ENCODE results near the gene PIR. TPM values are rescaled to one million over a fixed set of nuclear protein-coding genes. Genes with fewer than 3 reads are reported as not detected.

PIR gene
- total RNA-seq, 1 donor from 2014 or later, result 13.0 TPM

DNA sequence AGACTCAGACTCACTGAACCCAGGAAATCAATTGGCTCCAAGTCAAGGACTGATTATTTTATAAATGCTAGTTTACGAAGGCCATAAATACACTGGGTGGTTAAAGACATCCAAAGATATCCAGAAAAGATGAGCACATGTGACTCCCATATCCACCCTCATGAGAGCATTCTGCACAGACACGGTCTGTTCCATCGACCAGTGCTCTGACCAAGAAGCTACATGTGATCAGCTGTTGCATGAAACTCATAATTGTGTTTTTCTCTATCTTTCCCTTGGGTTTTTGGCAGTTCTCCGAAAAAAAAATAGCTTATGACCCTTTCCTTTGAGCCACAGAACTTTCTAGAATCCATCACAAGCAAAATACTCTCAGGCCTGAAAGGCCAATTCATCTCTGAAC is 2.7 kb upstream of the PIR start:
- peaks cover 12% of the 10 kb centered on the region for H3K4me1 ChIP-seq
- no peaks in the 10 kb centered on the region for H3K27me3 ChIP-seq (ENCODE audit: low read depth)
- no peak overlapping the region for H3K27ac ChIP-seq (replicated peaks)
- intact Hi-C loops (cut with micrococcal nuclease), result loop anchor here (10.0 kb wide), 1 partner anchor 69 kb away; no protein-coding TSS in a partner anchor
- TF ChIP-seq, protein P1, sequence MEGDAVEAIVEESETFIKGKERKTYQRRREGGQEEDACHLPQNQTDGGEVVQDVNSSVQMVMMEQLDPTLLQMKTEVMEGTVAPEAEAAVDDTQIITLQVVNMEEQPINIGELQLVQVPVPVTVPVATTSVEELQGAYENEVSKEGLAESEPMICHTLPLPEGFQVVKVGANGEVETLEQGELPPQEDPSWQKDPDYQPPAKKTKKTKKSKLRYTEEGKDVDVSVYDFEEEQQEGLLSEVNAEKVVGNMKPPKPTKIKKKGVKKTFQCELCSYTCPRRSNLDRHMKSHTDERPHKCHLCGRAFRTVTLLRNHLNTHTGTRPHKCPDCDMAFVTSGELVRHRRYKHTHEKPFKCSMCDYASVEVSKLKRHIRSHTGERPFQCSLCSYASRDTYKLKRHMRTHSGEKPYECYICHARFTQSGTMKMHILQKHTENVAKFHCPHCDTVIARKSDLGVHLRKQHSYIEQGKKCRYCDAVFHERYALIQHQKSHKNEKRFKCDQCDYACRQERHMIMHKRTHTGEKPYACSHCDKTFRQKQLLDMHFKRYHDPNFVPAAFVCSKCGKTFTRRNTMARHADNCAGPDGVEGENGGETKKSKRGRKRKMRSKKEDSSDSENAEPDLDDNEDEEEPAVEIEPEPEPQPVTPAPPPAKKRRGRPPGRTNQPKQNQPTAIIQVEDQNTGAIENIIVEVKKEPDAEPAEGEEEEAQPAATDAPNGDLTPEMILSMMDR (IDR thresholded peaks at IDR 0.05; ENCODE audit: borderline replicate concordance), result no peak
- no peak for DNase-seq
- H3K9me3 ChIP-seq (replicated peaks), result no peaks in the 10 kb centered on the region
- peaks cover 4% of the 10 kb centered on the region for H3K36me3 ChIP-seq
- H3K4me3 ChIP-seq, result no peak overlapping the region

DNA sequence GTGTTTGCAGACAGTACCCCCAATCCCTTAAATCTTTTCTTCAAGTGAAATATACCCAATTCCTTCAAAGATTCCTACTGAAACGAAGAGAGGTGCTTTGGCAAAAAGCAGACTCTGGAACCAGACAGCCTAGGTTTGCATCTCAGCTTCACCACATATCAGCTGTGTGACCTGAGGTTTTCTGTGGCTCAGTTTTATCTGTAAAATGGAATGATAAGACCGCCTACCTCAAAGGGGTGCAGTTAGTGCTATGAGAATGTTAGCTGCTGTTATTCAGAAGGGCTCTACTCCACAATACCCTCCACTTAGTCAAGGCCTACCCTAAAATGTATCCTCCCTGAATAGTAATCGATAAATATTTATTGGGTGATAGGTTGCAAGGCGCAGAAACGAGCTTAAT is 664 bp downstream of the PIR start:
- intact Hi-C loops (cut with micrococcal nuclease), result loop anchor here (10.0 kb wide), 1 partner anchor 72 kb away; no protein-coding TSS in a partner anchor
- Histone ChIP-seq H3K27ac (replicated peaks) (peak overlapping the region; percentile 84), H3K27me3 (ENCODE audit: low read depth) (no peaks in the 10 kb centered on the region), H3K4me3 (peak overlapping the region; percentile 76), H3K9me3 (replicated peaks) (no peaks in the 10 kb centered on the region), H3K36me3 (peaks cover 11% of the 10 kb centered on the region), H3K4me1 (peaks cover 12% of the 10 kb centered on the region)
- DNase-seq, result no peak
- TF ChIP-seq, protein P1 (IDR thresholded peaks at IDR 0.05; ENCODE audit: borderline replicate concordance), result no peak

DNA sequence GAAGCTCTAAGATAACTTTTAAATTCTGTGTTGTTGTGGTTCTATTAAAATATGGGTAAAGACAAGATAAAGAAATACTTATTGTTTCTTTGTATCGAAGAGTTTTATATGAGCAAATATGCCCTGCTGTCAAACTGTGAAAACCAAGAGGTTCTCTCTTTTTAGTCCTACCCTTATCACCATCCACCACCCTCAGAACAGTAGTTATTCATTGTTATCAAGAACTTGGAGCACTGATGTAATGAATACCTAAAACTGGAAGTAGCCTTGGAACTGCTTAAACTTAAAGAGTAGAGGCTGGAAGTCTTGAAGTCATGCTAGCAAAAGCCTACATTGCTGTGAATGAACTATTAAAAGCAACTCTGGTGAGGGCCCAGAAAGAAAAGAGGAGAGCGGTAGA is 9.2 kb downstream of the PIR start:
- peaks cover 4% of the 10 kb centered on the region for H3K4me1 ChIP-seq
- no peak overlapping the region for H3K27ac ChIP-seq (replicated peaks)
- intact Hi-C loops (cut with micrococcal nuclease), result no loop called here
- no peak for DNase-seq
- H3K9me3 ChIP-seq (replicated peaks), result no peaks in the 10 kb centered on the region
- no peak overlapping the region for H3K4me3 ChIP-seq
- TF ChIP-seq, protein P1 (IDR thresholded peaks at IDR 0.05; ENCODE audit: borderline replicate concordance), result no peak
- H3K27me3 ChIP-seq (ENCODE audit: low read depth), result no peaks in the 10 kb centered on the region
- H3K36me3 ChIP-seq, result peaks cover 16% of the 10 kb centered on the region

DNA sequence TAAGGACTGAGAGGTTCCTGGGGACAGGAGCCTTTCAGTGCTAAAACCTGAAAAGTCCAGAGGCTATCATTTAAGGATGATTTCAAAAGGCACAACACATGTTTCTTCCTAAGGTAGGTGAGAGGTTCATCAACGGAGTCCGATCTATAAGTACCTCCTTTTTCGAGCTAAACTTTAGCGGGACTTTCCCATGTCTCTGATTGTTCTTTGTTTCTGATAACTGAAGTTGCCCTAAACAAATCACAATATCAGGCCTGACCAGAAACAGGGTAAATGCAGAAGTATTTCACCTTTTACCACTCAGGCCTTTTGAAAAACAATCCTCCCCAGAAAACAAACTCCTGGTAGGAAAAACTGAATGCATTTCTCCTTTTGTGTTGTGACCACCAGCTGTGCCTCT is 17.6 kb downstream of the PIR start:
- Histone ChIP-seq H3K27ac (replicated peaks) (peak overlapping the region; percentile 63), H3K4me1 (peaks cover 11% of the 10 kb centered on the region), H3K27me3 (ENCODE audit: low read depth) (no peaks in the 10 kb centered on the region), H3K9me3 (replicated peaks) (no peaks in the 10 kb centered on the region), H3K4me3 (no peak overlapping the region), H3K36me3 (peaks cover 18% of the 10 kb centered on the region)
- intact Hi-C loops (cut with micrococcal nuclease), result no loop called here
- TF ChIP-seq, protein P1 (IDR thresholded peaks at IDR 0.05; ENCODE audit: borderline replicate concordance), result no peak
- DNase-seq, result no peak

DNA sequence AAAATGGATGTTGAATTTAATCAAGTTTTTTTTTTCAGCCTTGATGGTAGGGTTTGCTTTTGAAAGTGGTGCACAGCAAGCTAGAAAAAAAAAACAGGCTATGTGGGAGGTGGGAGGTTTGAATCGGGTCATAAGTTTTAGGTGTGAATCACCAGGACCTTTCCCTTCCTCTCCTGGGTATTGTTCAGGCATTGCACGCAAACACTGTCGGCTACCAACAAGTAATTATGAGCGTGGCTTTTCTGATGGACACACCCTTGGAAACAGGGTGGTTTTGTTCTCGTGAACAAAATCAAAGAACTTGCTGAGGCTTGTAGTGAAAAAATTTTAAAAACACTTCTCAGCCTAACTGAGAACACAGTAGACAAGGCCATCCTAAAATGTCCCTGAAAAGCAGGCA is 18.1 kb downstream of the PIR start:
- no peak overlapping the region for H3K4me3 ChIP-seq
- H3K27me3 ChIP-seq (ENCODE audit: low read depth), result no peaks in the 10 kb centered on the region
- TF ChIP-seq, protein P1 (IDR thresholded peaks at IDR 0.05; ENCODE audit: borderline replicate concordance), result no peak
- H3K27ac ChIP-seq (replicated peaks), result peak overlapping the region; percentile 63
- H3K4me1 ChIP-seq, result peaks cover 11% of the 10 kb centered on the region
- no peak for DNase-seq
- no peaks in the 10 kb centered on the region for H3K9me3 ChIP-seq (replicated peaks)
- intact Hi-C loops (cut with micrococcal nuclease), result no loop called here
- peaks cover 18% of the 10 kb centered on the region for H3K36me3 ChIP-seq

Data from left ventricle myocardium inferior (tissue), 1 donor.